H1 (cell line): ENCODE results near the gene SLX4IP. TPM values are rescaled to one million over a fixed set of nuclear protein-coding genes. Genes with fewer than 3 reads are reported as not detected.

Source experiments
- CHD7 ChIP-seq: fragments of 300-600 bp; sonication (generic); IDR thresholded peaks from 2 replicates; pipeline ENCODE4 v1.7.1; 2012; ENCODE audit warnings: low read length, moderate library complexity, mild to moderate bottlenecking, inconsistent platforms; ENCODE audit not compliant: insufficient replicate concordance
- SAP30 ChIP-seq: fragments of 300-600 bp; sonication (generic); IDR thresholded peaks from 2 replicates; pipeline ENCODE4 v1.7.1; 2012; ENCODE audit warnings: low read length, moderate library complexity, mild to moderate bottlenecking, inconsistent platforms; ENCODE audit not compliant: insufficient read depth, insufficient replicate concordance
- SIRT6 ChIP-seq: IDR thresholded peaks from one replicate; pipeline ENCODE4 v1.7.1; 2012; ENCODE audit warnings: low read length, inconsistent platforms
- SP1 ChIP-seq: IDR thresholded peaks from 2 replicates; pipeline ENCODE4 v1.6.1; 2011; ENCODE audit warnings: low read depth, low read length
- SUZ12 ChIP-seq: fragments of 200-600 bp; sonication (generic); IDR thresholded peaks from 2 replicates; pipeline ENCODE4 v1.6.1; 2012; ENCODE audit warnings: mild to moderate bottlenecking, inconsistent platforms, low read length, moderate library complexity, mixed read lengths
- USF2 ChIP-seq: IDR thresholded peaks from 2 replicates; pipeline ENCODE4 v1.6.1; 2011; ENCODE audit warnings: low read length, improper control_type of control experiment
- polyA plus RNA-seq, 7 experiments: library from polyadenylated mRNA; depleted of rRNA in 3 of 7; stranded (reverse) in 5 of 7; unstranded in 2 of 7; fragments of >200 nt in 5 of 7; fragments of 200-250 nt in 2 of 7; gene quantifications; 1 replicate in 5 of 7; 2 replicates in 1 of 7; 4 replicates in 1 of 7; pipeline versions ENCODE4 v1.2.1 to v1.2.3, GENCODE V29; 2011 to 2013; ENCODE audit warnings: missing spikeins in 2 of 7, mixed read lengths in 2 of 7
- total RNA-seq: library from RNA; stranded (reverse); fragmentation: NEBNext Ultra II Directional; extraction: Animal tissue kit (Norgen Biotek cat#: 25700); gene quantifications from 2 replicates; pipeline ENCODE4 v1.2.1, GENCODE V29; 2021

SLX4IP gene
- total and polyA plus RNA-seq, 2 of the 8 experiments (the other 6 are each of a cell fraction or from before 2014, with no cell fraction given): 2.4 to 8.7 TPM

- TF ChIP-seq CHD7 (no peak), SP1 (no peak), SAP30 (no peak), SIRT6 (no peak), SUZ12 (no peak), USF2 (no peak)
These were observed 161.6 kb downstream of the SLX4IP start (continued) for GRCh38 chr20:10596710-10597121.
